RWPE2 (cell line): ENCODE measurements around the gene DPF3.

Experiments
- ATAC-seq: fragments of 200-7000 bp; cut with Tn5 transposase; 3 replicates; pipeline ENCODE4 v1.9.1; 2021; ENCODE audit warnings: low read depth
- DNase-seq: peaks from one replicate; pipeline ENCODE4 v3.0.0-alpha.2; 2020; ENCODE audit warnings: low spot score
- H3K27ac ChIP-seq: fragments of 450-650 bp; 2 replicates; pipeline ENCODE4 v1.5.1; 2017; ENCODE audit warnings: mild to moderate bottlenecking; ENCODE audit not compliant: poor library complexity, severe bottlenecking
- H3K27me3 ChIP-seq: fragments of 250-450 bp; sonication (Bioruptor Pico); 2 replicates; pipeline ENCODE4 v1.5.1; 2021; ENCODE audit warnings: mild to moderate bottlenecking, moderate library complexity; ENCODE audit not compliant: insufficient read depth, poor library complexity, severe bottlenecking
- H3K36me3 ChIP-seq: fragments of 250-450 bp; sonication (Bioruptor Pico); 2 replicates; pipeline ENCODE4 v1.5.1; 2020; ENCODE audit warnings: low read depth, mild to moderate bottlenecking, moderate library complexity
- H3K4me1 ChIP-seq: fragments of 250-450 bp; sonication (Bioruptor Pico); 2 replicates; pipeline ENCODE4 v1.5.1; 2021; ENCODE audit warnings: mild to moderate bottlenecking, moderate library complexity; ENCODE audit not compliant: insufficient read depth, poor library complexity, severe bottlenecking
- H3K4me3 ChIP-seq: fragments of 250-450 bp; sonication (Bioruptor Pico); 2 replicates; pipeline ENCODE4 v1.5.1; 2021; ENCODE audit warnings: mild to moderate bottlenecking, moderate library complexity; ENCODE audit not compliant: severe bottlenecking
- H3K9me3 ChIP-seq: fragments of 250-450 bp; sonication (Bioruptor Pico); 2 replicates; pipeline ENCODE4 v1.5.1; 2021; ENCODE audit warnings: mild to moderate bottlenecking, moderate library complexity; ENCODE audit not compliant: severe bottlenecking
- CTCF ChIP-seq: fragments of 450-650 bp; IDR thresholded peaks from one replicate; pipeline ENCODE4 v1.5.1; 2017; ENCODE audit warnings: mild to moderate bottlenecking, moderate library complexity; ENCODE audit not compliant: poor library complexity, severe bottlenecking

DPF3 gene

DNA sequence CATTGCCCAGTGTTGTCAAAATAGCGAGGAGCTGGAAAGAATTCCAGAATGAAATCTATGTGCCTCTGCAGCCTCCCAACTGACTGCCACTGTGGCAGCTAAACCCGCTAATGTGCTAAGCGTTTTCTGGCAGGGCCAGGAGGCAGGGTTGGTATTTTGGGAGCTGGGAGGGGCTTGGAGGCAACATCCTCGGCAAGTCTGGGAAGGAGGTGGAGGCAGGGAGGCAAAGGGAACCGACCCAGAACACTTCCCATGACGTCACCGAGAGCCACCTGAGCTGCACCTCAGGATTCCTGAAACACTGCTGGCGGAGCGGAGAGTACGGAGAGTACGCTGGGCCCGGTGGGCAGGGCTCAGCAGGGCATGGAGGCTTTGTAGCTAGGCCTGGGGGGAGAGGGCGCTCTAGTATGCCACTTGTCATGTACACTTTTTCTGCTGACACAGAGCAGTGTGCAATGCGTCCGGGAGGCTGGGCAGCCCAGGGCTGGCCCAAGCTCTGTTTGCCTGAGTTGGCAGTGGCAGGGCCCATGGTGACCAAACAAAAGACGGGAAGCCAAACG, 81.5 kb downstream of the DPF3 start:
- ATAC-seq (peak; percentile 22; the same call in 2 of the 3 replicates), DNase-seq (no peak)
- H3K27ac ChIP-seq: no peak overlapping the region
- TF ChIP-seq CTCF: no peak
- no peaks in the 10 kb centered on the region for H3K36me3 ChIP-seq
- H3K27me3 ChIP-seq: no peaks in the 10 kb centered on the region
- H3K4me3 ChIP-seq: no peak overlapping the region
- no peaks in the 10 kb centered on the region for H3K9me3 ChIP-seq
- peaks cover 6% of the 10 kb centered on the region for H3K4me1 ChIP-seq

- Histone ChIP-seq H3K27ac (no peak overlapping the region), H3K36me3 (no peaks in the 10 kb centered on the region), H3K4me1 (peaks cover 6% of the 10 kb centered on the region), H3K9me3 (no peaks in the 10 kb centered on the region), H3K27me3 (no peaks in the 10 kb centered on the region), H3K4me3 (no peak overlapping the region)
- no peak for TF ChIP-seq CTCF
- DNase-seq: no peak
- peak; percentile 27; the same call in 1 of the 3 replicates for ATAC-seq
Observed at GRCh38 chr14:72810201-72810600, 83.7 kb downstream of the DPF3 start.

GRCh38 chr14:72809063-72809462, 84.8 kb downstream of the DPF3 start:
- no peak for DNase-seq
- peaks cover 6% of the 10 kb centered on the region for H3K4me1 ChIP-seq
- H3K27me3 ChIP-seq: no peaks in the 10 kb centered on the region
- TF ChIP-seq CTCF: no peak
- H3K27ac ChIP-seq: no peak overlapping the region
- H3K36me3 ChIP-seq: no peaks in the 10 kb centered on the region
- no peaks in the 10 kb centered on the region for H3K9me3 ChIP-seq
- ATAC-seq: no peak
- no peak overlapping the region for H3K4me3 ChIP-seq

- Histone ChIP-seq H3K4me1 (peaks cover 6% of the 10 kb centered on the region), H3K27ac (no peak overlapping the region), H3K36me3 (no peaks in the 10 kb centered on the region), H3K9me3 (no peaks in the 10 kb centered on the region), H3K4me3 (no peak overlapping the region), H3K27me3 (no peaks in the 10 kb centered on the region)
- ATAC-seq (no peak), DNase-seq (no peak)
- no peak for TF ChIP-seq CTCF
Observed at GRCh38 chr14:72808564-72808963, 85.3 kb downstream of the DPF3 start.

GRCh38 chr14:72802588-72802946, 91.3 kb downstream of the DPF3 start:
- peaks cover 16% of the 10 kb centered on the region for H3K4me1 ChIP-seq
- no peaks in the 10 kb centered on the region for H3K9me3 ChIP-seq
- no peak for DNase-seq
- no peak overlapping the region for H3K4me3 ChIP-seq
- no peak for TF ChIP-seq CTCF
- ATAC-seq: no peak
- no peaks in the 10 kb centered on the region for H3K27me3 ChIP-seq
- no peaks in the 10 kb centered on the region for H3K36me3 ChIP-seq
- H3K27ac ChIP-seq: peak overlapping the region; percentile 70
